Stimulated activated CD4-positive, alpha-beta T cell treated with anti-CD3 and anti-CD28 coated beads, TNF-alpha, amount 100 ng/mL, for 1 hour (primary cell): ENCODE measurements around the gene CALD1.

Experiments used
- DNase-seq, 3 donors: peaks; one replicate each; pipeline ENCODE4 v3.0.0-alpha.2; 2020; ENCODE audit warnings: low read depth in 3 of 3, low spot score in 1 of 3

Gene CALD1

DNA sequence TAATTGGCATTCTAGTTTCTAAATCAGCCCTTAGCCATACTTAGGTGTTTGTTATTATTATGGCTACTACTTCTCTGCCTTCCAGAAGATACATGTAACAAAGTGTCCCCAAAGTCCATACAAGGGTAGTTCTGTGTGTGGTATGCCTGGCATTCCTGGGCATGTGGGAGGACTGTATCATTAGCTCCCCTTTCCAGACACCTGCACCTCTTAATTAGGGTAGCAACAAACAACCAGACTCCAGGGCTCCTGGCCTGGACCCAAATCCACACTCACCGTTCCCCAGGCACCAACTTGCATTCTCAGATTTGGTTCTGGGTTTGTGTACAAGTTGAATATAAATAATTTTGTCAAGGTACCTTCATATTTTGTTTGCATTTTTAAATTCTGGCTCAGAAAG lies 15.5 kb upstream of the CALD1 start:
- no peak for DNase-seq

DNA sequence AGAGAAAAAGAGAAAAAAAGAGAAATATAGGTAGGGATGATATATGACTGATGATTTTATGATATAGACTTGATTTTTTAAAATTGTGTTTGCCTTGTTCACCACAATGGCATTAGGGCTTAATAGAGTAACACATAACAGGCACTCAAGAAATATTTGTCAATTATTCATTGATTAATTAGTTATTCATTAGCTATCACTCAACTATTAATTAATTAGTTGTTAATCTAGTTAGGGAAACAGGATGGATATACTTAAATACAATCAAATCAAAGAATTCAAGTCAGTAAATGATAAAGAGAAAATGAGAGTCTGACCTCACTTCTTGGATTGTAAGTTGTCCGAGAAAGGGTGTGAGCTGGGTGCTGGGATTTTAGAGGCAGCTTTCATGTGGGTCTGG lies 15.1 kb upstream of the CALD1 start:
- no peak for DNase-seq

DNA sequence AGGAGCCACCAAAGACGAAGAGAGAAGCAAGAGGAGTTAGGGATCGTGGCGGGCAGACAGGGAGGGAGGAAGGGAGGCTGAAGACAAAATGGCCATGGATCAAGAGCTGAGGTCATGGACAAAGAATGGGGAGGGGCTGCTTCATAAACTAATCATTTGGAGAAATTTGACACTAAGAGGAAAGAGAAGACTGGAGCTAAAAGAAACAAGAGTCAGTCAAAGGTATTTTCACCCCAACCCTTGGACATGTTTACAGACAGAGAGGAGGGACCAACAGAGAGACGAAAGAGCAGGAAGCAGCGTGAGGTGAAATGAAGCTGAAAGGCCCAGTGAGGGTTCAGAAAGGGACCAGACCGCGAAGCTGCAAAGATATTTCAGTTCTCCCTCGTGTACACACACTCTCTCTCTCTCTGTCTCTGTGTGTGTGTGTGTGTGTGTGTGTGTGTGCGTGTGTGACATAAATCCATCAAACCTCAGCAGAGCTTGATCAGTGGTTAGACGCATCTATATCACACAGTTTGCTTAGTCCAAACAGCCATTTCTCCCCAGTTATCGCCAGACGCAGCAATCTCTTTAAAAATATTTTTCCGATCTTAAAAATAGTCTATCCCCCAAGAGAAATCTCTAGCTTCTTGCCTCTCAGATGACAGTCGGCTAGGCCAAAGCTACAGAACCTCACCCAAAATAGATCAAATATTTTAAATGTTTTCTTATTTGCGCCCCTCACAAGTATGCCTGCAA lies 12.5 kb upstream of the CALD1 start:
- no peak for DNase-seq

DNA sequence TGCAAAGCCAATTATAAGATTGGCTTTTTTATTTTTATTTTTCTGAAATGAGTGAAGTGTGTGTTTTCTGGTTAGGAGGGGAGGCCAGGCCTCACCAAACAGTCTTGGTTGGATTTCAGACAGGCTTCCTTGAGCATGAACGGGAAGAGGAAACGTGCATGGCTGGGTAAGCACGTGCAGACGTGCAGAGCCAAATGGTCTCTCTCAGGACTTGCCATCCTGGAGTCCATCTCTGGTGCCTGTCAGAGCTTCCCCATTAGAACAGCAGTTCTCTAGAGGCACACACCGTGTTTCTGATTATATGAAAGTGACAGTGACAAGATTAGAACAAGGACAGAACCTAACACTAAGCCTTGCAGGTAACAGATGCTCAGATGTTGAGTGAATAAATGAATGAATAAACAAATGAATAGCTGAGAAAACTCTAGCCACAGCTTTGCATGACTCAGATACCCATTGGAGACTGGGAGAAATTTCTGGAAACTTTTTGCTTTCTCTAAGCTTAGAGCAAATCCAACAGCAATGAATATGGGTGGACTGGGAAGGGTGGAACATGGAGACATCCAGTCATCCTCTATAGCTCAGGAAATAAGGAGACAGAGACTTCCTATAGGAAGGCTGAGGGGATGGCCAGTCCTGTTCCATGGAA lies 11.8 kb upstream of the CALD1 start:
- DNase-seq: no peak

DNA sequence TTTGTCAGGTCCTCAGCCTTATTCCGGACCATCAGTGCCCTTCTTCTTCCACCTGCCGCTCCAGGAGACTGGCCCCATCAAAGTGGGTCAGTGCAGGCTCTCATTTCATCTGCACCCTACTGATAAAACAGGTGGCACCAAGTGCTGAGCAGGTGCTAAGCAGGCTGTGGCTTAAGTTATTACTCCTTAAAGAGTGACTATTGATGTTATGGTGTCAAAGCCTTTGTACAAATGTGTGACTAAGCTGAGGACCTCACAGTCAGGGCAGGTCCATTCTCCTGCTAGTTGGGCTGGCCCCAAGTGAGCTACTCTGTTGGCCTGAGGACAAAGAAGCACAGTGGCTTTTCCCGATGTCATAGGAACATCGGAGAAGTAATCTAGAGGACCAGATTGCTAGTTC lies 11.2 kb upstream of the CALD1 start:
- no peak for DNase-seq

DNA sequence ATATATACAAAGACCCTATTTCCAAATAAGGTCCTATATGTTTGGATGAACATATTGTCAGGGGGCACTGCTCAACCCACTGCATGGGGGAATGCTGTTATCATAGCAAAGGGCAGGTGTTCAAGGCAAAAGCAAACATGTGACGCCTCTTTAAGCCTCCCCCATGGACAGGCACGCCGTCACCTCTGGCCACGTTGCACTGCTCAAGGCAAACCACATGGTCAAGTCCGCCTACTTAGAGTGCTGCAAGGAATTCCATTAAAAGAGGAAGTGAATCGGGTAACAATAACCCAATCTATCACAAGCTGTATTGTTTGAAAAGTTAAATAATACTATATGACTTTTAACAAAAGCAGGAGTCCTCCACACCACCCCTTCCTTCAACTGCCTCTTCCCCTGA lies 8.8 kb upstream of the CALD1 start:
- no peak for DNase-seq

DNA sequence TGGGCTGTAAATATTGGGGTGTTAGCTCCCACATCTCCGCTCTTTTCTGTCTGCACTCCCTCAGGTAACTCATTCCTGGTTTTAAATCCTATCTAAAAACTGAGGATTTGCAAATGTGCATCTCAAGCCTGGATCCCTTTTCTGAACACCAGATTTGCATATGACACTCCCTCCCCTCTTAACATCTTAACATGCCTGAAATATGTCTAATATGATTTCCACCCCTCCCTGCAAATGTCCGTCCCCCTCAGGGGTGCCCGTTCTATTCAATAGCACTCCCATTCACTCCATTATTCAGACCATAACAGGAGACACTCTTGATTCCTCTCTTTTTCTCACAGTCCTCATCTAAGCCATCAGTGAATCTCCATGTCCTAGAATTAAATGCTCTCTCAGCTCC lies 8.3 kb upstream of the CALD1 start:
- DNase-seq: no peak

DNA sequence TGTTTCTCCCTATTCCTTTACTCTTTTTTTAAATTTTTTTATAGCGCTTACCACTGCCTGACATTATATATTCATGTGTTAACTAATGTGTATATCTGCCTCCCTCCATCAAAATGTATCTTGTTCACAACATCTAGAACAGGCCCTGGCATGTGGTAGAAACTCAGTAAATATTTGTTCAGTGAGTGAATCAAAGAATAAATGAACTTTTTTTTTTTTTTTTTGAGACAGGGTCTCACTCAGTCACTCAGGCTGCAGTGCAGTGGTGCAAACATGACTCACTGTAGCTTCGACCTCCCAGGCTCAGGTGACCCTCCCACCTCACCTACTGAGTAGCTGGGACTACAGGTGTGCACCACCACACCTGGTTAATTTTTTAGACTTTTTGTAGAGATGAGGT lies 7.5 kb upstream of the CALD1 start:
- no peak for DNase-seq

DNA sequence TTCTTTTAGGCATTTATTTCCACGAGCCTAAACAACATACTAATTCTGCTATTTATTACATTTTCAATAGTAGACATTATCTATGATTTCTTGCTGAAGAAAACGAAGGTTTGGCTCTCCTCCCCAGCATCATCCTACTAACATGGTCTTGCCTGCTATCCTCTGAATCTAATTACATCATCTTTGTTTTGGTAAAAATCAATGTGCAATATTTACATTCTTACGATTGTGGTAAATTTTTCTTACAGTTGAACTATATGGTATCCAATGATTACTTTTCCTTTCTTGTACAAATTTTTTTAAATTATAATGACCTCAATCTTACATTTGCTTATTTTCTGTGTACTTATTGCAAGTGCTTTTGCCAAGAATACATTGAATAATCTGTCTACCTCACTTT lies 7.0 kb upstream of the CALD1 start:
- DNase-seq: no peak

DNA sequence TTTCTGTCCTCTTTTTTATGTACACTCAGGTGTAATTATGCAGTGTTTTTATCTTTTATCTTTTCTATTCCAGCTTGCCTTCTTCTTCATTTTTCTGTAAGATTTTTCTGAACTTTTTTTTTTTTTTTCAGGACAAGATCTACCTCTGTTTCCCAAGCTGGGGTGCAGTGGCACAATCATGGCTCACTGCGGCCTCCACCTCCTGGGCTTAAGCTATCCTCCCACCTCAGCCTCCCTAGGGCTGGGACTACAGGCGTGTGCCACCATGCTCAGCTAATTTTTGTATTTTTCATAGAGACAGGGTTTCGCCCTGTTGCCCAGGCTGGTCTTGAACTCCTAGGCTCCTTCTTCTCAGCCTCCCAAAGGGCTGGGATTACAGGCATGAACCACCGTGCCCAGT lies 6.3 kb upstream of the CALD1 start:
- DNase-seq: no peak

DNA sequence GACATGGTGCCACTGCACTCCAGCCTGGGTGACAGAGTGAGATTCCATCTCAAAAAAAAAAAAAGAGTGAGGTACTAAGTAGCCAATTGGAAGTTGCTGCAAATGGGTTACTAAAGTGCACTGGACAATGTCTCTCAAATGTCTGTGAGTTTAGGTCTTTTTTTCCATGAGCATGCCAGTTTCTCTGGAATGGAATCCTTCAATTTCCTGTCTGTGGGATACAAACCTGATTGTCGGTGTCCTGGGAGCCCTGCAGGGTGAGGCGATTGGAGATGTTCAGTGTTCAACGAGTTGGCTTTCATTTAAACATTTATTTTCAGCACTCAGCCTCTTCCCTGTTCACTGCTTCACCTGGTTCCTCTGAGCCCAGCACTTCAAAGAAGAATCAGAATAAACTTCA lies 5.3 kb upstream of the CALD1 start:
- no peak for DNase-seq

DNA sequence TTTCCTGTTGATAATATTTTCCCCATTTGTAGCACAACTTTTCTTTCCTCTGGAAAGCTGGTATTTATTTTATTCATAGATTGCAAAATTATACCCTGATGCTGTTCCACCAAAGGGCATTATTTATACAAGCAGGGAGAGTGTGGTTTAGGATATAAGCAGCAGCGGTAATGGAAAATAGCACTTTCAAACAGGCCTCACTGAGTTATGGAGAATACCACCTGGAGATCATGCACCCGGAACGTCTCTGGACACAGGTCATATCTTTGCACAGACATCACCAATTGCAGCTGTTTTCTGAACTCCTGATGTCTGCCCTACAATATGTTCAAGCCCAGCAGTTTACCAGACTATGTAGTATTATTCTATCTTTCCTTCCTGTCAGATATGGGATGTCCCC lies 2.0 kb upstream of the CALD1 start:
- no peak for DNase-seq

DNA sequence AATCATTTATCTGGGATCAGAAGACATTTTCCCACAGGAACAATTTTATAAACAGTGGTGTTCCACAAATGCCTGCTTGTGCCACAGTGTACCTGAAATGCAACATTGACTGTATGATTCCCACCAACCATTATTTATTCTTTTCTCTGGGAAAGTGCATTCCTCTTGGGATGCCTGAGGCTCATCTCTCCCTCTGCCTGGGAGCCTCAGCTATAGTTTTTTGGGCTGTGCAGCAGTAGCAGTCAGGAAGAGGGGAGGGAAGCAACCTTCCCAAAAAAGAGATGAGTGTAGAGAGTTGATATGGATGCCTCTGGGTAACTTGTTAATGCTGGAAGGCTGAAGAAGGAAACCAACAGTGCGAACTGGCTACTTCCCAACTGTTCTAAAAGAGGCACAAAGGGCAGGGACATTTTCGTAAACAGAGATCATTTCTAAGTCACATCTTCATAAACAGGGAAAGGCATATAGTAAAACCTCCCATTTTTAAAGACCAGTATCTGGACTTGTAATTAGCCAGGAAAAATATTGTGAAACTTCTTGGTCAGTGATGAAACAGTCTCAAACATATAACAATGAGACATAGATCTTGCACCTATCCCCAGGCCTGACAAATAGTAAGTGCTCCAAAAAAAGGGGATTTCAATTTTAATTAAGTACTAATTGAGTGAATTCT lies 1.4 kb upstream of the CALD1 start:
- no peak for DNase-seq

DNA sequence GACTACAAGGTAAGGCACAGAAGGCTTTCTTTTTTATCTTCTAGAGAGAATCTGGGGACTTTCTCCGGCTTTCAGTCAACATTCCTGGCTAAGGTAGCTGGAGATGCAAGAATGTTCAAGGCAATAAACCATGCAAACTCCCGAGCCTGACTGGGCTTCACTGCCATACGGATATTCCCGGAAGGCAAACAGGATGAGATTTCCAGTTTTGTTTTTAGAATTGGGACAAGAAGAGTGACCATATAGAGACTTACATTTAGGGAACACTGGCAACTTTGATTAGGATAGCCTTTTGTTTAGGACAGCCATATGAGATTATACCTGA lies 269 bp downstream of the CALD1 start:
- no peak for DNase-seq

DNA sequence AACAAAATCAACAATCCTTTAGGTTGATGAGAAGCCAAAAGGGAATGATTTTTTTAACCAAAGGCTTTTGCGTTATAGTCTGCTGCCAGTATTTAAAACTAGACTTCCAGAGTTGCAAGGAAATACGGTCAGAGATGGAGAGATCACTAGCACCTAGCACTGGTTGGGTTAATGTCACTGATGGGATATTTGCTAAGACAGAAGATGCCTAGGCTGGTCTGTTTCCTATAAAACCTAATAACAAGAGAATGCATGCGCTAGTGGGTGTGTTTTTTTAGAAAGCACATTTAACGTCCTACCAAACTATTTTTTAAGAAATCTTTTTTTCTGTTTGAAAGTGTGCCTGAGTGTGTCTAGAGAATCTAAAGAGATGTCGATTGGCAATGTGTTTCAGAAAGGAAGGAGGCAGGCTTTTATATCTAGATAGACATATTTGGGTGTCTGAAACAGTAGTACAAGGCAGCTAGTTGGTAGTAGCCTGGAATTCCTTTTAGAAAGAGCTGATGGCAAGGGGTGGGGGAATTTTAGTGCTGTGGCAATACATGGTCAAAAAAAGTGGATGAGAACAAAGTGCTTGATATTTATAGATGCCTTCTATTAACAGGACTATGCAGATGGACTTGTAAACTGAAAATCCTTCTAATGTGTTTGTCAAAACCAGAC lies 863 bp downstream of the CALD1 start:
- no peak for DNase-seq

DNA sequence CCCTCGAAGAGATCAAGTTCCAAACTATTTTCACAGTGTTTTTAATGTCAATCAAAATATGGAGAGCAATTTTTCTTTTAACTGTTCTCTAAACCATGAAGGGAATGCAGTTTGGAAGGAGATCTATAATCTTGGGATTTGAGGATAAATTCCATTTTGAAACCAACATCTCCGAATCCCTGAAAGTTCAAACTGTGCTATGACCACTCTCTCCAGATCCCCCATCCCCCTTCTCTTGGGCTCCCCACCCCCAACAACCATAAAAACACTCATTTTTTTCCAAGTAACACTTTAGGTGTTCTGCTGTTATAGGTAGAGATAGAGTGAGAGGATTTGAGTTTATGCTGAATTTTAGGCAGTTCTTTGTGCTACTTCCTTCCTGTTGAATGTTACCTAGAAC lies 1.7 kb downstream of the CALD1 start:
- DNase-seq: no peak

DNA sequence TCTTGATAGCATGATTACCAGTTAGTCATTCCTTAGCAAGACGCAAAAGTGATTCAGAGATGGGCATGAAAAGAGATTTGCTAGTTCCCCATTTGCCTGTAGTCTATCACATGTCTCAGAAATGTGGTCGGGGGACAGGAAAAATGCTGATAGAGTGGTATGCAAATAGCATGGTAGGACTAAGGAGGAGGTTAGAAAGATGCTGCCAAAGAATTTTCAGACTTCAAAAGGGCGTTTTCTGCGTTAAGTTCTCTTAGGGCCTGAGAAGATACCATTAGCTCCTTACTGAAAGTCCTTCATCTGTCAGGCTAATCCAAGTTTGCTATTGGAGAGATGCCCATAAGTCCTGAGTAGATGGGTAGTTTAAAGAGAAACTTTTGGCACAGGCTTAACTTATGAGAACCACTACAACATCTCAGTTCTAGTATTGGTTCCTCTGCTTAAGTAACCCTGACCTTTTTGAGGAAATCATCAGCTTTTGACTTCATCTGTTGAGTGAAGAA lies 2.7 kb downstream of the CALD1 start:
- no peak for DNase-seq

DNA sequence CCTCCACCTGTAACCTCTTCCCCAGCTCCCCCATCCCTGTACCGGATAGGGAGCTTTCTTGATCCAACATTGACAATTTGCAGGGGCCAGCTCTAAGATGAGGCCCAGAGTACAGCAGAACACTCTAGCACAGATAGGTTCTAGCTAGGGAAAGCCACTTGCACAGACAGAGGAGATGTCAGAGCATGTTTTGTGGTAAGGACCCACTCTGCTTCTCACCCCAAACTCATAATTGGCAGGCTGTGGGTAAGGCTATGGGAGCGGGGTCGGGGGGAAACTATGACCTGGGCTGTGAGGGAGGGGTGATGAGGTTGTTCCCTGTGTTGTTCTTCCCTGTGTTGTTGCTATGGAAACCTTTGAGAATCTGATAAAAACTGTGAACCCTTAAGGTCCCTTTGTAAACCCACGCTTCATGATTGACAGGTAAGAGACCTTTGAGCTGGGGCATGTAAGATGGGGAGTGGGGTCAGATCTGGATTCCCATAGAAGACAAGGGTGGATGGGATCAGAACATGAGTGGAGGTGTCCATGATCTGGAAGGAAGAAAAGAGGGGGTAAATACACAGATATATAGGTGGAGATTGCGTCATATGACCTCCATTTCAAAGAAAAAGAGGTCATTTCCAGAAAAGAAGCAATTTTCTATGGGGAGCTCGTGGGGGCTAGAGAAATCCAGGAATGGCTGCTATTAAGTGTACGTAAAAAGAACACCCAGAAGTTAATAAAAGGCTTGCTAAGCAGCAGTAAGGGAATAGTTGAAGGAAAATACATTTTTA lies 4.0 kb downstream of the CALD1 start:
- DNase-seq: no peak

DNA sequence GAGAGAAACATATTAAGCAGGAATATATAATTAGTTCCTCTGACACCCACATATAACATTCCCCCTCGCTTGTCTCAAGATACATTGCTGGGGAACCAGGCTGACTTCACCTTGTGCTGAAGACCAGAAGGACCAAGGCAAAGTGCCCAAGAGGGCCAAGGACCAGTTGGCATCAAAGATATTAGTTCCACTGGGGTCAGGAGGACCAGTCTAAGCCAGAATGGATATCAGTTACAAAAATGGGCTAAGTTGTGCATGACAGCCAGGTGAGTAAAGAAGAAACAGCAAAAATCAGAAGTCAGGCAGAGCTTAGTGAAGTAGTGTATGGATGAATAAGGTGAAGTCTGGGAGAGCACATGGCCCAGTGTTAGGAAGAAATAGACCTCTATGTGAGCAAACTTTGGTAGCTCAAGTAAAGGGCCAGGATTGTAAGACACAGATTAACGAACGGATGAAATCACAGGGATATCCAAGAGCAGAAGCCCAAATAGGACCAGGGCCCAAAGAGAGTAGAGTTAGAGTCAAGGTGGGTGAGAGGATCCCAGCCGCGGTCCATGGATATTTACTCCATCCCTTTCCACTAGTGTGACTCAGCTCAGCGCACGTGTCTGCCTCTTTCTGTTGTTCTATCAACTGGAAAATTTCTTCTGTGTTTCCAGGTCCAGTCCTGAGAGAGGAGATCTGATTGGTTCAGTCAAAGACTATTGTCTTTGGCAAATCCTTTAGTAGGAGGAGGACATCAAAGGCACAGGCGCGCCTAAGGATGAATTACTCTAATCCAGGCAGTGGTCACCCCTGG lies 5.0 kb downstream of the CALD1 start:
- no peak for DNase-seq

DNA sequence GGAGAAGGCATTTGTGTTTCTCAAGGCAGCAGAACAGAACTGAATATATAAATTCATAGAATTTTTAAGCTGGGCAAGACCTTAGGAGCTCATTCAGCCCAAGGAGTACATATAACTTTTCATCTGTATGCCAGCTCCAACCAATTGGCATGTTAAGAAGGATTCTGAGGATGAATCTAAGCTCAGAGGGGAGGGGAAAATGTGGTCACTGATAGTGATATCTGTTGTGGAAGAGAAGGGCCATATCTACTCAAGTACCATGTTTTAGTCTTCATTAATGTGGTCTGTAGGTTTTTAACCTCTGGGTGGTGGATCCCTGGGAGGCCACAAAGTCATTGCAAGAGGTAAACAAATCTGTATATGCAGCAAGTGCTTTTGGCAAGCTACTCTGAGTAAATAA lies 6.4 kb downstream of the CALD1 start:
- DNase-seq: no peak

DNA sequence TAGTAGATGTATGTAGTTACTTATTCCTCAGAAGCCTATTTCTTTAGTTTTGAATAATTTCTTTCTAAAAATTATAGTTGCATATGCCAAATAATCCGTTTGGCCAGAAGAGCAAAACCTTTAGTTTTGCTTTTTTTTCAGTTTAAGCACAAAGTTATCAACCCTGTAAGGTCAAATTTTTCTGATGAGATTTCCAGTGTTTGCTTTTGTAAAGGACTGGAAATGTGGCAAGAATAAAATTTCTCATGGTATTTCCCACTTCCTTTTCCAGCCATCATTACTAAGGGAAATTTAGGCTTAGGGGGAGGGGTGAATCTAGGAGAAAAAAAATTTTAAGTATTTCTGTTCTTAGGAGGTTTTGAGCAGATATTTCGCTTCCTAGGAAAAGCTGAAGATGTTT lies 7.6 kb downstream of the CALD1 start:
- no peak for DNase-seq
